OCI-M2 (cell line): ENCODE data around the gene REM1.
"Not testable (repeated sequence)": the region's sequence is repeated elsewhere in the genome, so short reads cannot be mapped to it uniquely, and the experiment has no call there.

ENCODE experiments used
- DNase-seq: peaks from one replicate; lab custom pipeline; 2025; ENCODE audit not compliant: unreplicated experiment; lab: John Stamatoyannopoulos, UW

REM1 gene

GRCh38 chr20:31474758-31475427 is at the start of gene REM1, which contains the start of gene DEFB124:
TSS of gene REM1 (plus strand) at chr20:31475288. CDS start at chr20:31476446, 1,158 bp downstream.
TSS of gene DEFB124 (minus strand) at chr20:31475127. CDS start at chr20:31473013, 2,114 bp downstream.
- no peak for DNase-seq

- no peak for DNase-seq
These were observed 49.3 kb upstream of the REM1 start for GRCh38 chr20:31425797-31426196.

GRCh38 chr20:31426891-31427551 is 48.1 kb upstream of the REM1 start:
- DNase-seq: not testable (repeated sequence)

GRCh38 chr20:31427576-31427975 is 47.5 kb upstream of the REM1 start:
- not testable (repeated sequence) for DNase-seq

GRCh38 chr20:31430568-31431115 is 44.4 kb upstream of the REM1 start:
- DNase-seq: no peak

GRCh38 chr20:31440012-31440659 is 35.0 kb upstream of the REM1 start, which contains the start of gene DEFB123:
TSS of gene DEFB123 (plus strand) at chr20:31440632. CDS start at chr20:31440699, 67 bp downstream.
- no peak for DNase-seq

- DNase-seq: no peak
These were observed 28.8 kb upstream of the REM1 start for GRCh38 chr20:31446084-31446819.

- no peak for DNase-seq
These were observed 25.3 kb upstream of the REM1 start for GRCh38 chr20:31449511-31450414.

GRCh38 chr20:31452575-31452974 is 22.5 kb upstream of the REM1 start:
- no peak for DNase-seq

- no peak for DNase-seq
These were observed 20.7 kb upstream of the REM1 start for GRCh38 chr20:31454361-31454760.

GRCh38 chr20:31470946-31471345 is 4.1 kb upstream of the REM1 start:
- DNase-seq: not testable (repeated sequence)

- no peak for DNase-seq
These were observed 2.4 kb upstream of the REM1 start for GRCh38 chr20:31472395-31473330.

GRCh38 chr20:31473331-31474096 is 1.6 kb upstream of the REM1 start:
- DNase-seq: no peak

GRCh38 chr20:31474097-31474436 is 1.0 kb upstream of the REM1 start:
- DNase-seq: no peak

GRCh38 chr20:31475472-31476293 is 595 bp downstream of the REM1 start:
- no peak for DNase-seq

GRCh38 chr20:31476294-31476585 is 1.2 kb downstream of the REM1 start:
- no peak for DNase-seq

GRCh38 chr20:31476643-31477215 is 1.6 kb downstream of the REM1 start:
- DNase-seq: no peak
